Measurements from ENCODE around the gene P2RY2.

P2RY2 gene

GRCh38 chr11:73277467-73277866, 59.4 kb downstream of the P2RY2 start:
- H3K4me1 ChIP-seq (ENCODE audit: control insufficient read depth, insufficient read depth, low read length), result no peaks in the 10 kb centered on the region

GRCh38 chr11:73280626-73281025, 62.5 kb downstream of the P2RY2 start:
- no peaks in the 10 kb centered on the region for H3K36me3 ChIP-seq (ENCODE audit: control insufficient read depth, insufficient read depth, low read length)
- H3K4me3 ChIP-seq (ENCODE audit: low read depth, low read length), result no peak overlapping the region
- no peaks in the 10 kb centered on the region for H3K27me3 ChIP-seq (ENCODE audit: control insufficient read depth, insufficient read depth, low read length)
- H3K4me1 ChIP-seq (ENCODE audit: control insufficient read depth, insufficient read depth, low read length), result no peaks in the 10 kb centered on the region
- no peaks in the 10 kb centered on the region for H3K9me3 ChIP-seq (ENCODE audit: control insufficient read depth, insufficient read depth, low read length)
- no peak overlapping the region for H3K9ac ChIP-seq (ENCODE audit: low read depth, low read length)

More at GRCh38 chr11:73277467-73277866, 59.4 kb downstream of the P2RY2 start:
- Histone ChIP-seq H3K9me3 (ENCODE audit: control insufficient read depth, insufficient read depth, low read length) (no peaks in the 10 kb centered on the region), H3K36me3 (ENCODE audit: control insufficient read depth, insufficient read depth, low read length) (no peaks in the 10 kb centered on the region), H3K9ac (ENCODE audit: low read depth, low read length) (no peak overlapping the region), H3K4me3 (ENCODE audit: low read depth, low read length) (no peak overlapping the region), H3K27me3 (ENCODE audit: control insufficient read depth, insufficient read depth, low read length) (no peaks in the 10 kb centered on the region)

GRCh38 chr11:73281201-73281741, 63.2 kb downstream of the P2RY2 start:
- no peaks in the 10 kb centered on the region for H3K4me1 ChIP-seq (ENCODE audit: control insufficient read depth, insufficient read depth, low read length)
- no peaks in the 10 kb centered on the region for H3K36me3 ChIP-seq (ENCODE audit: control insufficient read depth, insufficient read depth, low read length)
- no peaks in the 10 kb centered on the region for H3K27me3 ChIP-seq (ENCODE audit: control insufficient read depth, insufficient read depth, low read length)
- H3K9ac ChIP-seq (ENCODE audit: low read depth, low read length), result no peak overlapping the region
- no peak overlapping the region for H3K4me3 ChIP-seq (ENCODE audit: low read depth, low read length)
- H3K9me3 ChIP-seq (ENCODE audit: control insufficient read depth, insufficient read depth, low read length), result no peaks in the 10 kb centered on the region

DNA sequence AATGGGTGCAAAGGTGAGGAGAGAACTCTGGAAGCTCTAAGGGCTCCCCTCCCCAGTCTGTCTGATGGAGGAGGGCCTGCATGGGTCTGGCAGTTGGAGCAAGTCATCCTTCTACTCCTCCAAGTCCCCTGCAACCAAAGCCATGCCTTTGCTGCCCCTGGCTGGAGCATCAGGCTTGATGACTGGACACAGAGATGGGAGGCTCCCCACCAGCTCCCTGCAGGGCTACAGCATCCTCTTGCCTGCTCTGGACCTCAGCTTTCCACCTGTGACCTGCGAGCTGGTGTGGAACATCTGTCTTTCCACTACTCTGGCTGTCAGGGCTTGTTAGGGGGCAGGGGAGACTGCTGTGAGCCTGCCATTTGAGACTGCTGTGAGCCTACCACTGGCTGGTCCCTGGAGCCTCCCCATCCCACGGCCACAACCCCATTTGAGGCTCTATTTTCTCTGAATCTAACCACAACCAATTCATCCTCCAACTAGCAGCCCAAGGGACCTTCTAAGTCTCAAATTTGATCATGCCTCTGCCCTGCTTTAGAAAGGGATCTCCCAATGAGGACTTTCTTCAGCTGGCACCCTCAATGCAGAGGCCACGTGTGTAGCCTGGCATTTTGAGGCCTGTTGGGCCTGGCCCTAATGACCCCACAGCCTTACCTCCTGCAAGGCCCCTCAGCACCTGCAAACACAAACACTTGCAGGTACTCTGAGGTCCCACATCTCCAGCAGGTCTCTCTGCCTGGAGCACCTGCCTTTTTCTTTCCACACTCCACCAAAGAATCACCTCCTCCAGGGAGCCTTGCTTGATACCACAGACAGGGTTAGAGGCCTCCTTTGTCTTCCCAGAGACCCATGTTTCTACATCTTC, 63.9 kb downstream of the P2RY2 start:
- H3K27me3 ChIP-seq (ENCODE audit: control insufficient read depth, insufficient read depth, low read length), result no peaks in the 10 kb centered on the region
- H3K9me3 ChIP-seq (ENCODE audit: control insufficient read depth, insufficient read depth, low read length), result no peaks in the 10 kb centered on the region
- no peaks in the 10 kb centered on the region for H3K4me1 ChIP-seq (ENCODE audit: control insufficient read depth, insufficient read depth, low read length)
- H3K36me3 ChIP-seq (ENCODE audit: control insufficient read depth, insufficient read depth, low read length), result no peaks in the 10 kb centered on the region
- H3K4me3 ChIP-seq (ENCODE audit: low read depth, low read length), result no peak overlapping the region
- no peak overlapping the region for H3K9ac ChIP-seq (ENCODE audit: low read depth, low read length)

DNA sequence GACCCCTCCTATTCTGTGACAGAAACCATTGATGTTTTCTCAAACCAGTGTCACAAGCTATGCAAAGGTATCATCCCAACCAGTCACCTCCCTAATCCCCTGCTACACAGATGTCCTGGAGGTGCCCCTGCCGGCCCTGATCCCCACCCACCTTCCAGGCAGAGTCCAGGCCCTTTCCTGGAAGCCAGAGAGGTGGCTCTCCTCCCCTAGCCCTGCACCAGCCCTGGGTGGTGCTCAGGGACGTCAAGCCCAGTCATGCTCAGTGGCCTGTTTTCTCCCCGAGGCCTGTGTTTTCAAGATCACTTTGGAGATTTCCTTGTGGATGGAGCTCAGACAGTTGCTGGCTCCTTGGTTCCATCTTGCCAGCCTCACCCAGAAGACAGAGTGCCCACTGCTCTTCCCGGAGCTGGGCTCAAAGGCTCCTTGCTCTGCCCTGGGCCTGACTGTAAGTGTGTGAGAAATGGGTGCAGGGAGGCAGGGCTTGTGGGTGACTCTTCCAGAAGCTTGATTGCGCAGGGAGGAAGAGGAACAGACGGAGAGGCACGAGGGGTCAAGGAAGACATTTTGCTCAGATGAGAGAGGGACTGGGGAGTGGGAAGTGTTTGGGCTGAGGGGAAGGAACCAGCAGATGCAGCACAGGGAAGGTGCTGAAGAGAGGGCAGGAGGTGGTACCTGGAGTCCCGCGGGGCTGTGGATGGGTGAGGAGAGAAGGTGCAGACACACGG, 65.4 kb downstream of the P2RY2 start:
- H3K9me3 ChIP-seq (ENCODE audit: control insufficient read depth, insufficient read depth, low read length), result no peaks in the 10 kb centered on the region
- no peaks in the 10 kb centered on the region for H3K27me3 ChIP-seq (ENCODE audit: control insufficient read depth, insufficient read depth, low read length)
- H3K4me3 ChIP-seq (ENCODE audit: low read depth, low read length), result no peak overlapping the region
- no peaks in the 10 kb centered on the region for H3K36me3 ChIP-seq (ENCODE audit: control insufficient read depth, insufficient read depth, low read length)
- H3K9ac ChIP-seq (ENCODE audit: low read depth, low read length), result no peak overlapping the region
- no peaks in the 10 kb centered on the region for H3K4me1 ChIP-seq (ENCODE audit: control insufficient read depth, insufficient read depth, low read length)

- Histone ChIP-seq H3K36me3 (ENCODE audit: control insufficient read depth, insufficient read depth, low read length) (no peaks in the 10 kb centered on the region), H3K9ac (ENCODE audit: low read depth, low read length) (no peak overlapping the region), H3K4me3 (ENCODE audit: low read depth, low read length) (no peak overlapping the region), H3K4me1 (ENCODE audit: control insufficient read depth, insufficient read depth, low read length) (no peaks in the 10 kb centered on the region), H3K27me3 (ENCODE audit: control insufficient read depth, insufficient read depth, low read length) (no peaks in the 10 kb centered on the region), H3K9me3 (ENCODE audit: control insufficient read depth, insufficient read depth, low read length) (no peaks in the 10 kb centered on the region)
Observed at GRCh38 chr11:73284106-73284505, 66.0 kb downstream of the P2RY2 start.

- no peaks in the 10 kb centered on the region for H3K27me3 ChIP-seq (ENCODE audit: control insufficient read depth, insufficient read depth, low read length)
- no peaks in the 10 kb centered on the region for H3K9me3 ChIP-seq (ENCODE audit: control insufficient read depth, insufficient read depth, low read length)
- H3K36me3 ChIP-seq (ENCODE audit: control insufficient read depth, insufficient read depth, low read length), result no peaks in the 10 kb centered on the region
- no peak overlapping the region for H3K9ac ChIP-seq (ENCODE audit: low read depth, low read length)
- H3K4me1 ChIP-seq (ENCODE audit: control insufficient read depth, insufficient read depth, low read length), result no peaks in the 10 kb centered on the region
- no peak overlapping the region for H3K4me3 ChIP-seq (ENCODE audit: low read depth, low read length)
Observed at GRCh38 chr11:73285721-73286120, 67.6 kb downstream of the P2RY2 start.
